GM18907 (cell line): Measurements from ENCODE around the gene RGS9BP.
"Not testable (repeated sequence)": the region's sequence is repeated elsewhere in the genome, so short reads cannot be mapped to it uniquely, and the experiment has no call there.

Source experiments
- ATAC-seq: cut with Tn5 transposase; IDR thresholded peaks from one replicate; pipeline ENCODE4 v1.9.1; 2021; ENCODE audit warnings: mild to moderate bottlenecking, moderate library complexity; ENCODE audit not compliant: unreplicated experiment

Gene RGS9BP

DNA sequence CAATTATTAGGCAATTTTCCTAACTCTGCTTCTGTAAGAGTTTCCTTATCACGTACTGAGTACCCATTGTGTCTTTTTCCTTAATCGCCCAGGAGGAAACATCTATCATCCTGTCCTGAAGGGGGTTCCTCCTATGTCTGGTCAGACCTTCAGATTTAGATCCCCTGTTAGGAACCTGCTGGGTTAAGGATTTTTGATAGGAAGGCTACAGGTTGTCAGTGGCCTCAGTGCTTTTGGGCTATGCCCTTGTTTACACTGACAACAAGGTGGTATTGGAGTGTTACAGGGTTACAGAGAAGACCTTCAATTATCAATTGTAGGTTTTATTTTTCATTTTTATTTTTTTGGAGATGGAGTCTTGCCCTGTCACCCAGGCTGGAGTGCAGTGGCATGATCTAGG, 19.2 kb downstream of the RGS9BP start:
- not testable (repeated sequence) for ATAC-seq

DNA sequence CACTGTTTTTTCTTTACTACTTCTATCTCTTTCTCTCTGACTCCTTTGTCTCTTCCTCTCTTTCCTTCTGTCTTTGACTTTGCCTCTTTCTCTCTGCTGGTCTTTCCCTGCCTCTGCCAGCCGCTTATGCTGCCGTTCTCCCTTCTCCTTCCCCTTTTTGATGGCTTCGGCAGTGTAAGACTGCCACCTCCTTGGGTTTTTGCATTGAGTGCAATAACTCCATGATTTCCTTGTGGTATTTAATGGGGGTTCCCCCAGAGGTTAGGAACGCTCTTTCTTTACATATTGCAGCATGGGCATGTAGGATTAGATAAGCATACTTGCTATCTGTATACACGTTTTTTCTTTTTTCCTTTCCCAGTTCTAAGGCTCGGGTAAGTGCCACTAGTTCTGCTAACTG, 19.9 kb downstream of the RGS9BP start:
- ATAC-seq = not testable (repeated sequence)

DNA sequence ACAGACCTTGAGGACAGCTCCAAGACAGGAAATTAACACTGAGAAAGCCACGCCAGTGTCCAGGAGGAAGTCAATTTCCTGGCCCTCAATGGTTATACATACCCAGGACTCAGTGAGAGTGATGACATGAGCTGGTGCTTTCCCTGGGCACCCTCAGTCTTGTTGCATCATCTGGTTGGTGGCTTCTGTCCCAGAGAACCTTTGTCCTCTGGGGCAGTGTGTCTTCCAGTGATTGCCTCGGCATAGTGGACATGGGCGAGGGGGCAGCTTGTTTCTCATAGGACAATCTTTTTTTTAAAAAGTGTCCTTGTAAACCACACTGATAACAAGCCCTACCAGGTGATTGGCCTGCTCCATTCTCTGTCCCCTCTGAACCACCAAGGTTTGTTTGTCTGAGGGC, 21.1 kb downstream of the RGS9BP start:
- not testable (repeated sequence) for ATAC-seq

DNA sequence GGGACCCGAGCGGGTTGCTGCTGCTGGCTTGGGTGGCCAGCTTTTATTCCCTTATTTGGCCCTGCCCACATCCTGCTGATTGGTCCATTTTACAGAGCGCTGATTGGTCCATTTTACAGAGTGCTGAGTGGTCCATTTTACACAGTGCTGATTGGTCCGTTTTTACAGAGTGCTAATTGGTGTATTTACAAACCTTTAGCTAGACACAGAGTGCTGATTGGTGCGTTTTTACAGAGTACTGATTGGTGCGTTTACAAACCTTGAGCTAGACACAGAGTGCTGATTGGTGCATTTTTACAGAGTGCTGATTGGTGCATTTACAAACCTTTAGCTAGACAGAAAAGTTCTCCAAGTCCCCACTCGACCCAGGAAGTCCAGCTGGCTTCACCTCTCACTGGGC, 24.5 kb downstream of the RGS9BP start:
- ATAC-seq = not testable (repeated sequence)

DNA sequence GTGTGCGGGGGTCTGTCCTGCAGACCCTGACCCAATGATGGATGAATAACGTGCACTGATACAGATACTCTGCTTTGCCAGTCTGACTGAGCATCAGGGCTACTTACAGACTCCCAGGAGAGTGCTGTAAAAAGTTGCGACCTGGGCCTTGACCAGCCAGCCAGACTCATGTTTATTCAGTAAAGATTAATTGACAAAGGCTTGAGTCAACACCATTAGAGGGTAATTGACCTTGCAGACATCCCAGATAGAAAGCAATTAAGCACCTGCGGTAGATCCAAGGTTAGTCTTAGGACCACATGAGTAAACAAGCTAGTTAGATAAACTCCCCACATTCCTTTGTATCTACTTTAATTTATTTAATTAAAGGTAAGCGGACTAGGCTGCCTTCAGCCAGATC, 26.4 kb downstream of the RGS9BP start:
- no peak for ATAC-seq

DNA sequence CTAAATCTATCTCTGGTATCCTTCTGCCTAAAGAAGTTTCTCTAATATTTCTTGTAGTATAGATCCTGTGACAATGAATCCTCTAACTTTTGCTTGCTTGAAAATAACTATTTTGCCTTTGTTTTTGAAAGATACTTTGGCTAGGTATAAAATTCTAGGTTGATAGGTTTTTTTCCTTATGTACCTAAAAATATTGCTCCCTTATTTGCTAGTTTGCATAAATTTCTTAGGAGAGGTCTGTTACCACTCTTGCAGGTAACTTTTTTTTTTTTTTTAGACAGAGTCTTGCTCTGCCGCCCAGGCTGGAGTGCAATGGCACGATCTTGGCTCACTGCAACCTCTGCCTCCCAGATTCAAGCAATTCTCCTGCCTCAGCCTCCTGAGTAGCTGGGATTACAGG, 28.4 kb downstream of the RGS9BP start:
- not testable (repeated sequence) for ATAC-seq

DNA sequence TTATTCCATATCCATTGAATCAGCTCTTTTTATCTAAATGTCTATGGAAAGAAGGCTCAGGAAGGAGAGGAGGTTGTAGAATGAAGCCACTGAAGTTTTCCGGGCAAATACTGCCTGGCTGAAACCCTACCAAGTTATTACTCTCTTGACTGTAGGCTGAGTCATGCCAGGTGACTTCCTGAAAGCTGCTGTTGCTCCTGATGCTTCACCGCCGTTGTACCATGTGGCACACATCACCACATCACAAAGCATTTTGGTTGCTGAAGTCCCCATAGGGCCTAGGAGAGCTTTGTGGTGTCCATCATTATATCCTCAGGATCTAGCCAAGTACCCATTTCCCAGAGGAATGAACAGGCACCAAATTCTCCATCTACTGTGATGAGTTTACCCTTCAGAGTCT, 32.8 kb downstream of the RGS9BP start:
- ATAC-seq = no peak

DNA sequence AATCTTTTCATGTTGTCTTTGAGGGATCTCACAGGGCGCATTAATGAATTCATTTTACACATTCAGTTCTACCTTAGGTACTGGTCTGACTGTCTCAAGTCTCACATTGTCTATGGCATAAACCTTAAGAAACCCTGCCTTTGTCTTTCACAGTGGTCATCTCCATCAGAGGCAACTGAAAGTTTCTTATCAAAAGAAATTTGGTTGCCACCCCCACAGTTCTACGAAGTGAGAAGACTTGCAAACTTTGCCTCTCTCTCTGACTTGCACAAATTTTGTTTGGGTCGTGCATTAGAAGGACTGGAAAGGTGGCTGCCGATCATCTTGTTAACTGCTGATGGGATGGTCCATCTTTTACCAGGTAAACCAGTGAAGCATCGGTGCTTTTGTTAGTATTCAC, 33.4 kb downstream of the RGS9BP start:
- ATAC-seq = no peak

DNA sequence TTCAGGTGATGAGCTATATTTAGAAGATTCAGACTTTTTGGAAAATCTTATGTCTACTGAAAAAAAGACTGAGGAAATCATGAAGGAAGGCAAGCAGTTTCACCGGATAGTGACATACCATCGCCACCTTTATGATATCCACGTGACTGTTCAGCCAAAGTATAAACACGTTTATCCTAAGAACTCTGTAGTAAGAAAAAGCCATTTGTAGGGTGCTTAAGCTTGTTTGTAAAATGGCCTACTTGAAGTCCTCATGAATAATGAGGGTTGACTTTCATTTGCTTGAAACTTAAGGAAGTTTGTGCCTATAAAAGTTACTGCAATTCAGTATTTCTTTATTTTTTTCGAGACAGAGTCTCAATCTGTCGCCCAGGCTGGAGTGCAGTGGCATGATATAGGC, 36.1 kb downstream of the RGS9BP start:
- no peak for ATAC-seq

DNA sequence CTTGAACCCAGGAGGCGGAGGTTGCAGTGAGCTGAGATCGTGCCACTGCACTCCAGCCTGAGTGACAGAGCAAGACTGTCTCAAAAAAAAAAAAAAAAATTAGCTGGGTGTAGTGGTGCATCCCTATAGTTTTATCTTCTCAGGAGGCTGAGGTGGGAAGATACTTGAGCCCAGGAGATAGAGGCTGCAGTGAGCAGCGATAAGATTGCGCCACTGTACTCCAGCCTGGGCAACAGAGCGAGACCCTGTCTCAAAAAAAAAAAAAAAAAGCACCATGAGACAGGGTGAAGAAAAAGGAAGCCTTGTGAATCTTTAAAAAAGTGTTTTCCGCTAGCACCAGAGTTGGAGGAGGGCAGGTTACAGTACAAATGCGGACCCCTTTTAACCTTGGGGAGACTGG, 40.6 kb downstream of the RGS9BP start:
- ATAC-seq = not testable (repeated sequence)

DNA sequence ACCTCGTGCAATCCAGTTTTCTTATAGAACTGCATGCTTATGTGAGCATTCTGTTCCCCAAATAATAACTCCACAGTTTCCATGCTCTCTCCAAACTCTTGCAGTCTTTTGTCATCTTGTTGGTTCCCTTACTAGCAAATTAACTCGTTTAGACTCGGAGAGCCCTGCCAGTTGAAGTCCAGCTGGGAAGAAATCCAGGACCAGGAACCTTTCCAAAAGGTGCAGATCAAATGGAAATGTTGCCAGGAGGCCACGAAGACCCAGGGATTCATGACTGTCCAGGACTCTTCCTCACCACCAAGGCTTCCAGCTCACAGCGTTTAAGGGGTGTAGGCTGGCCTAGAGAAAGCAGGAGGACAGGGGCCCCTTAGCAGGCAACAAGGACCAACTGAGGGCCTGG, 41.8 kb downstream of the RGS9BP start:
- no peak for ATAC-seq

DNA sequence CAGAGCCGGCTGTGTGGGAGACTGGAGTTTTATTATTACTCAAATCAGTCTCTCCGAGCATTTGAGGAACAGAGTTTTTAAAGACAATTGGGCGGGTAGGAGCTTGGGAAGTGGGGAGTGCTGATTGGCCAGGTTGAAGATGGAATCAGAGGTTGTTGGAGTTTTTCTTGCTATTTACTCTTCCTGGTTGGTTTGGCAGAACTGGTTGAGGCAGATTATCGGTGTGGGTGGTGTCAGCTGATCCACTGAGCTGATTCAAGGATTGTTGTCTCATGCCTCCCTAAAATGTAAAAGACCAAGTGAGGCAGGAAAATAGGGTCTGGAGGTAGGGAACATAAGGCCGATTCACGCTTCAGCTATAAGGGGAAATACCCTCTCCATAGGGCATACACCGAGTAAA, 42.6 kb downstream of the RGS9BP start:
- no peak for ATAC-seq

DNA sequence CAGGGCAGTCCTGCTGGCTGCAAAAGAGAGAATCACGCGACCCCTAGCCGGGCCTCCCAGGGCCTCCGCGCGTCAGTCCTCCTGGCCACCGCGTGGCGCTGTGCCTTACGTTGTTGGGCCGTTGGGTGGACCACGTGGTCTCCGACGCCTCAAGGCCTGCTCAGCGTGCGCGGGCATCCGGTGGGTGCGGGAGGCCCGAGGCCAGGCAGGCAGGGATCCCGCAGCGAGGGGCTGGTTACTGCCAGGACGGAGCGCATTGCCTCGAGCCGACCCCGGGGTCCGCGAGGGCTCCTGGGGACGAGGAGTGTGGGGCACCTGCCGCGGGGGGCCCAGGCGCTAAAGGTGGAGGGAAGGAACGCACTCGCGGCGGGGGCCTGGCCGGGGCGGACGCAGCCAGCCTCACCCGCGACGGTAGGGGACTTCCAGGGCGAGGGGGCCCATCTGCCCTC, 44.0 kb downstream of the RGS9BP start, which contains the start of gene TDRD12:
TDRD12 (plus strand) TSS at position 157 of the 449 bp plus-strand sequence. CDS start 306 bp downstream, outside the sequence.
- no peak for ATAC-seq

DNA sequence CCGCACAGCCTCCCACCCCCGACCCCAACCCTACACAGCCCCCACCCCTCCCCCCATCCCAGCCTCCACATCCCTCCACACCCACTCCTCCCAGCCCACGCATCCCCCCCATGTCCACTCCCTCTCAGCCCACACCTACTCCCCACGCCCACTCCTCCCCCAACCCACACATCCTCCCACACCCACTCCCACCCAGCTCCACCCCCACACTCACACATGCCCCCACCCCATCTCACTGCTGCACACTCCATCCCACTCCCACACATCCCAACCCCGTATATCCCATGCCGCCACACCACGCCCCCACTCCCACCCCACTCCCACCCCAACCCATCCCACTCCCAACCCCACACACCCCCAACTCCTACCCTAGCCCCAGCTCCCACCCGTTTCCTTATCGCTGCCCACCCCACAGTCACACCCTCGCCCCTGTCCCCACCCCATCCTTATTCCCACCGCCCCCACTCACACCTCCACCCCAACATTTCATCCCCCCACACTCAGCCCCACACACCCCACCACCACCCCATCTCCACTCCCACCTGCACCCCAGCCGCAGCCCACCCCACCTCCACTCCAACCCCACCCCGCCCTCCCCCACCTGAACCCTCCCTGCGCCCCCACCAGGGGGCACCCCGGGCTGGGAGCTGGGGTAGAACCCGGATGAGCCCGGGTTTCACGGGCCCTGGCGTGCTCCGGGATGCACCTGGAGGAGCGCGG, 44.7 kb downstream of the RGS9BP start:
- ATAC-seq = no peak

DNA sequence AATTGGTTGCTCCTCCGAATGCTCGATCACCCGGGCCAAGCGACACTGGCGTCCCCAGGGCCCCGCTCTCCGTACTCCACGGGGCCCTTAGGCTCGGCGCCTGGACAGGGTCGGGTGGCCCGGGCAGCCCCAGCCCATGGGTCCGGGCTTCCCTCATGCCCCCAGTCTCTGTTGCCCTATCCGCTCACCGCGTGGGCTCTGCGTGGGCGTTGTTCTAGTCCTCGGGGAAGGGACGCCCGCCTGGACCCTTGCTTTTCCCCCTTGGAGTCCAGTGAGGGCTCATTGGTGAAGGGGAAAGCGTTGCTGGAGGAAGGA, 45.2 kb downstream of the RGS9BP start:
- no peak for ATAC-seq
